GM18498 (cell line): ENCODE data around the gene DHX40.
"Not testable (repeated sequence)": the region's sequence is repeated elsewhere in the genome, so short reads cannot be mapped to it uniquely, and the experiment has no call there.

Source experiments
- ATAC-seq: cut with Tn5 transposase; IDR thresholded peaks from one replicate; pipeline ENCODE4 v1.9.1; 2021; ENCODE audit warnings: mild to moderate bottlenecking, moderate library complexity; ENCODE audit not compliant: unreplicated experiment

Gene DHX40

GRCh38 chr17:59558039-59558438, 7.4 kb upstream of the DHX40 start:
- no peak for ATAC-seq

- ATAC-seq, result no peak
Observed at GRCh38 chr17:59558953-59559352, 6.5 kb upstream of the DHX40 start.

- ATAC-seq, result no peak
Observed at GRCh38 chr17:59561042-59561441, 4.4 kb upstream of the DHX40 start.

- ATAC-seq, result peak; percentile 44
Observed at GRCh38 chr17:59565959-59566324, 532 bp downstream of the DHX40 start.

GRCh38 chr17:59569151-59569550, 3.7 kb downstream of the DHX40 start:
- ATAC-seq, result not testable (repeated sequence)

- ATAC-seq, result no peak
Observed at GRCh38 chr17:59572301-59572924, 7.0 kb downstream of the DHX40 start.

- not testable (repeated sequence) for ATAC-seq
Observed at GRCh38 chr17:59584168-59584567, 18.8 kb downstream of the DHX40 start.

GRCh38 chr17:59600169-59600568, 34.8 kb downstream of the DHX40 start:
- no peak for ATAC-seq

GRCh38 chr17:59601130-59601529, 35.7 kb downstream of the DHX40 start:
- no peak for ATAC-seq

- ATAC-seq, result no peak
Observed at GRCh38 chr17:59607061-59607460, 41.7 kb downstream of the DHX40 start.

GRCh38 chr17:59607817-59608403, 42.5 kb downstream of the DHX40 start:
- no peak for ATAC-seq

- ATAC-seq, result no peak
Observed at GRCh38 chr17:59611503-59611902, 46.1 kb downstream of the DHX40 start.

- ATAC-seq, result no peak
Observed at GRCh38 chr17:59616253-59616920, 51.0 kb downstream of the DHX40 start.

GRCh38 chr17:59617156-59617732, 51.8 kb downstream of the DHX40 start:
- no peak for ATAC-seq

- no peak for ATAC-seq
Observed at GRCh38 chr17:59619035-59619297, 53.6 kb downstream of the DHX40 start.

- peak; percentile 77 for ATAC-seq
Observed at GRCh38 chr17:59619298-59620063, 54.1 kb downstream of the DHX40 start, which contains the start of gene CLTC. Gene CLTC, plus strand, starts transcription at chr17:59619895. Its CDS starts 237 bp downstream, at chr17:59620132.

GRCh38 chr17:59620064-59620359, 54.6 kb downstream of the DHX40 start:
- peak; percentile 7 for ATAC-seq

GRCh38 chr17:59620518-59621259, 55.3 kb downstream of the DHX40 start:
- no peak for ATAC-seq

- no peak for ATAC-seq
Observed at GRCh38 chr17:59621771-59622170, 56.4 kb downstream of the DHX40 start.

GRCh38 chr17:59623151-59623550, 57.7 kb downstream of the DHX40 start:
- no peak for ATAC-seq

- ATAC-seq, result no peak
Observed at GRCh38 chr17:59626756-59627155, 61.3 kb downstream of the DHX40 start.
